Inferior parietal cortex (tissue), 1 donor: ENCODE data around the gene CDH12.
"Not testable (repeated sequence)": the region's sequence is repeated elsewhere in the genome, so short reads cannot be mapped to it uniquely, and the experiment has no call there.

Source experiments
- DNase-seq: peaks from one replicate; pipeline ENCODE4 v3.0.0-alpha.2; 2016; ENCODE audit errors: extremely low spot score

Gene CDH12

DNA sequence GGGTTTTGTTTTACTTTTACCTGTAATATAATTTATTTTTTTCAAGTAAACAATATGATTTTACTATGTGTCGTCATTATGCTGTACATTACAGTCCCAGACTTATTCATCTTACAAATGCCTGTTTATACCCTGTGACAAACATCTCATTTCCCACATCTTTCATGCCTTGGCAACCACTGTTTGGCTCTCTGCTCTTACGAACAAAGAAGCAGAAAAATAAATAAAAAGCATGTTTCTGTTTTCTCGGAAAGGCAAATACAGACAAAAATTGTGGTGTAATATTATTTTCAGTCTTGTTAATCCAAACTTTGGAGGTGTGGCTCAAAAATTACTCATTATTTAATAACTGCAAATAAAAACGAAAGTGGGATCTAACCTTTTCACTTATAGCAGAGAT is 393.0 kb downstream of the CDH12 start:
- no peak for DNase-seq

GRCh38 chr5:22432905-22433304 is 420.2 kb downstream of the CDH12 start:
- no peak for DNase-seq

DNA sequence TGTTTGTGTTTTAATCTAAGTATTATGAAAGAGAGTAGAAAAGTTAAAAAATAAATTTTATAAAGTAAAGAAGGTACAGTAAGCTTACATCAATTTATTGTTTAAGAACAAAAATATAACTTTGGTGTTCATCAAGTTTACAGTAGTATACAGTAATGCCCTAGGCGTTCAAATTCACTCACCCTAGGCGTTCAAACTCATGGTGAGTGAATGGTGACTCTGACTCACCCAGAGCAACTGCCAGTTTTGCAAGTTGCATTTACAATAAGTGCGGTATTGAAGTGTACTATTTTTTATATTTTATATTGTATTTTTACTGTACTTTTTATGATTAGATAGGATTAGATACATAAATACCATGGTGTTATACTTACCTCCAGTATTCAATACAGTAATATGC is 421.3 kb downstream of the CDH12 start:
- DNase-seq: no peak

GRCh38 chr5:22431406-22431805 is 421.7 kb downstream of the CDH12 start:
- no peak for DNase-seq

- no peak for DNase-seq
Measured at GRCh38 chr5:22411554-22412349, 441.4 kb downstream of the CDH12 start.

GRCh38 chr5:22391956-22392355 is 461.2 kb downstream of the CDH12 start:
- DNase-seq: no peak

GRCh38 chr5:22390888-22391287 is 462.3 kb downstream of the CDH12 start:
- DNase-seq: no peak

DNA sequence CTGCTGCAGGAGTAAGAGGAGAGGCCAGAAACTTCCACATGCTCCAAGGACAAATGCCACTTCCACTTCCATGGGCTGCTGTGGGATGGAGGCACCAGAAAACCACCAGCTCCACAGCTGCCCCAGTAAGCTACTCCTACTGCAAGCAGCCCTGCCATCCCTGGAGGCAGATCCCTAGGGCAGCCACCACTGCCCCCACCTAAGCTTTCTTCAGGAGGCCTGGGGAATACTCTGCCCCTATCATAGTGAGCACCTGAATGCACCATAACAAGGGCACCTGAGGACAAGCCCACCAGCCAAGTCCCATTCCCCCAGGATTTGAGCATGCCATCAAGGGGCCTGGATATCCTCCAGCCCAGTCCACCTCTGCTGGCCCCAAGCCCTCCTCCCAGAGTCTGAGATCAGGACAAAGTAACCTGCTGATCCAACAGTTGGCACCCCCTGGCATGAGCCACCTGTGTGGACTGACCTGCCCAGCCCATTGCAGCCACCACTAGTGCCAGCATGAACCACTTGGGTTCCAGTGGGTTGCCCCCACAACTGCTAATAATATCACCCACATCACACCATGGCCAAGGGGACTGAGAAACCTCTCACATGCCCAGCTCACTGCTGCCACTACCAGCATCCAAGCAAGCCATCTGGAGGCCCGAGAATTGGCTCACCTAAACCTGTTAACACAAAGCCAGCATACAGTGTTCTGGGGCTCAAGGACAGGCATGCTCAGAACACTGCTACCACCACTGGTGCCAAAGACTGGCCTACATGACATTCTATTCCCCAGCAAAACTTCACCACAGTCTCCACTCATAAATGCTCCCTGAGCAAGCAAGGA is 480.1 kb downstream of the CDH12 start:
- no peak for DNase-seq

GRCh38 chr5:22372376-22372775 is 480.8 kb downstream of the CDH12 start:
- peak; percentile 66 for DNase-seq

GRCh38 chr5:22354956-22355355 is 498.2 kb downstream of the CDH12 start:
- DNase-seq: no peak

- no peak for DNase-seq
Measured at GRCh38 chr5:22352493-22352892, 500.7 kb downstream of the CDH12 start.

DNA sequence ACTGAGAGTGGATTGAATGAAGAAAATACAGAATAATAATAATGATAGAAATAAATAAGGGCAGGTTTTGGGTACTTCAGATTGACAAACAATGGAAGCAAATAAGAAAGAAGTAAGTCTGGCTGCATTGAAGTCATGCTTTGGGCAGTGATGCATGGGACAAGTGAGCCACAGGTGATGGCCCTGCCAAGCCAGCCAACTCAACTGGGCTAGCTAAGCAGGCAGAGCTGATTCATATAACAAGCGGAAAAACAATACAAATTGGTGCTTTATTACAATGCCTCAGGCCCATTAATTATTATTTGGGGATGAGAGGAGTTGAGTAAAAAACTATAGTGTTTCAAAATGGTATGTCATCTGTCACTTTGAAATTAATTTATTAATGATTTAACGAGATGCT is 502.0 kb downstream of the CDH12 start:
- DNase-seq: no peak

- no peak for DNase-seq
Measured at GRCh38 chr5:22348027-22348426, 505.1 kb downstream of the CDH12 start.

DNA sequence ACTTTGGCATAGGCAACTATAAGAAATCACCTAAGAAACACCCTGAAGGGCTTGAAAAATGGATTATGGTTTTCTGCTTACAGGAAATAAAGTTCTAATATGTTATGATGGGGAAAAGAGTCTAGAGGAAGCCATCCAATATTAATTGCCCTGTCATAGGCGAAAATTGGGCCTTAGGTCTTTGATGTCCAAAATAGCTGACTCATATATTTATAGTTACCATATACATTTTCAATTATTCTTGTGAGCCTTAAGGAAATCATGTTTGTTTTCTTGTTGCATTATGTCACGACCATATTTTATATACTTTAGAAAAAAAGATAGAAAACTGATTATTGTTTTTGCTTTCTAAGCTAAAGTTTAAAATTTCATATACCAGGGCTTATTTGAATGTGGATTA is 509.1 kb downstream of the CDH12 start:
- no peak for DNase-seq

DNA sequence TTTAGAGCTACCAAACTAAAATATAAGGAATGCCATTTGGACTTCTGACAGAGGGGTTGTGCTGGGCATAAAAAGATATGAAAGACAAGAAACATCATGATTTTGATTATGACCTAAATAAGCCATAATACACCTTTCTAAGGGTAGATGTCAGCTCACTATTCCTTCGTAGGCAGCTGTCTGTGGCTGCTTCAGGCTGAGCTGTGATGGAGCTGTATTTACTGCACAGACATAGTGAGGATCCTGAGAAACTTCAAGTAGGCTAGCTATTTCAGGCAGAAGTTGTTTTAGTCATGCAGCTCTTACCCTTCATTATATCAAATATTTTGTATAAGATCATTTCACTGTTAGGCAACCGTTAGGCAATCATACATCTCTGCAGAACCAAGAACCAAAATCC is 511.7 kb downstream of the CDH12 start:
- DNase-seq: peak; percentile 29

- DNase-seq: not testable (repeated sequence)
Measured at GRCh38 chr5:22332949-22333348, 520.2 kb downstream of the CDH12 start.

DNA sequence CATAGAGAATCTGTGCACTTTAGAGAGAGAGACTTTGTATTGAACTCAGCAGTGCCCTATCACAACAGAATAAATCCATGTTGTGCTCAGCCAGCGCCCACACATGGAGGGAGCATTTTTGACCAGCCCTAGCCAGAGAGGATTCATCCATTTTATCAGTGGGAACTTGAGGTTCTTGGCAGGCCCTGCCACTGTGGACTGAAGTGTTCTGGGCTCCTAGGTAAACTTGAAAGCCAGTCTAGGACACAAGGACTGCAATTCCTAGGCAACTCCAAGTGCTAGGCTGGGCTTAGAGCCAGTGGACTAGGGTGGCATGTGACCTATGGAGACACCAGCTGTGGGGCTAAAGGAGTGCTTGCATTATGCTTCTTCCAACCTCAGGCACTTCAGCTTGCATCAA is 523.5 kb downstream of the CDH12 start:
- no peak for DNase-seq

DNA sequence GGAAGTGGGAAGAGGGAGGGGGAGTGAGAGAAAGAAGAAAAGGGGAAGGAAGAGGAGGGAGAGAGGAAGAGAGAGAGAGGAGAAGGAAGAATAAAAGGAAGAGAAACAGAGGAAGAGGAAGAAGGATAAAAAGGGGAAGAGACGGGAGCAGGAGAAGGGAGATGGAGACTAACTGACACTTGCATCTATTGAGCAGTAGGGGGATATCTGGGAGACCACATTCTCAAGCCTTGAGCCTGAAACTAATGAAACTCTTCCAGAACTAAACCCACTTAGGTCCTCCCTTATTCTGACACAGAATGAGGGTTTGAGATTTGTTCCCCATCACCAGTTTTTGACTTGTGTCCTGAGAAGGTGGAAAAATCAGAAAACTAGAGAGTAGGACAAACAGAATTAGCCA is 533.3 kb downstream of the CDH12 start:
- DNase-seq: no peak

- no peak for DNase-seq
Measured at GRCh38 chr5:22316294-22316693, 536.9 kb downstream of the CDH12 start.

DNA sequence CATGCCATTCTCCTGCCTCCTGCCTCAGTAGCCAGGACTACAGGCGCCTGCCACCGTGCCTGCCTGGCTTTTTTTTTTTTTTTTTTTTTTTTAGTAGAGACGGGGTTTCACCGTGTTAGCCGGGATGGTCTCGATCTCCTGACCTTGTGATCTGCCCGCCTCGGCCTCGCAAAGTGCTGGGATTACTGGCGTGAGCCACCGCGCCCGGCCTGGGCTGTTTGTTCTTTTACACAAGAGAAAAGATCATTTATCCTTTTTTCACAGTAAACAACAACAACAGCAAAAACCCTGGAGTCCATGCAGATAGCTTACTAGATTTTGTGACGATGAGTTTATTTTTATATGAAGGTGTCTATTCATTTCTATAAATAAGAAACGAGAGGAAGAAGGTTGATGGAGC is 538.1 kb downstream of the CDH12 start:
- not testable (repeated sequence) for DNase-seq

DNA sequence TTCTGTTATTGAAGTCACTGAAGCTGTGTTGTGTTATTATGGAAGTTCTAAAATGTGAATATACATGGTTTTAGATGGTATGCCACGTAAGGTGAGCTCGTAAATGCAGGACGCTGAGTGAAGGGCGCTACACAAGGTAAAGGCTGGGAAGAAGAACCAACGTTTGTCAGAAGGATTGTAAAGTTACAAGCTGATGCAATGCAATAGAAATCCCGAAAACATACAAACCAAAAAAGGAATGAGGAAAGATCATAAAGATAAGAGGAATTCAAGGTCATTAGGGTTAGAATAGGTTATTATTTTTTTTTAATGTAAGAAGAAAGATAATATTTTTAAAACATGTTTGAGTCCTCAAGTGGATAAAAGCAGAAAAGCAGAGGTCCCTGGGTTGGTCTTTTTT is 538.6 kb downstream of the CDH12 start:
- no peak for DNase-seq

DNA sequence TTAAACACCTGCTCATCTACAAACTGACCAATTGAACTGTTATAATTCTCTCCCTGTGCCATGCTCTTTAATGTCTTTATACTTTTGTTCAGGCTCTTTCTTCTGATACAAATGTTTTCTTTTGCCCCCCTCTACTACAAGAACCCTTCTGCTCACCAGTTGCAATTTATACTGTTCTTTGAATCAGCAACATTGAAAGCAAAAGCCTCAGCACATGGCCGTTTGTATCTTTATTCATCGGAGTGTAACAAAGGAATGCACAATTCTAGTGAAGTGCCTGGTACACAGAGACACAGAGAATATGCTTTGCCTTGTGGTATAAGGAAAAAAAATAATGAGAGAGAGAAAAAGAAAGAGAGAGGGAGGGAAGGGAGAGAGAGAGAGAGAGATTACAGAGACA is 547.1 kb downstream of the CDH12 start:
- no peak for DNase-seq

- DNase-seq: no peak
Measured at GRCh38 chr5:22295832-22296231, 557.3 kb downstream of the CDH12 start.
